H9 (cell line): ENCODE measurements around the gene HNRNPA3. TPM values are rescaled to one million over a fixed set of nuclear protein-coding genes. Genes with fewer than 3 reads are reported as not detected.

ENCODE experiments used
- DNase-seq: peaks from one replicate; pipeline ENCODE4 v3.0.0-alpha.2; 2017
- H2AFZ ChIP-seq: one replicate; pipeline ENCODE4 v1.6.1; 2013; ENCODE audit warnings: mild to moderate bottlenecking, low read length, control low read depth, moderate library complexity
- H2AK5ac ChIP-seq: 2 replicates; pipeline ENCODE4 v1.6.1; 2013; ENCODE audit warnings: low read length, control low read depth, mixed read lengths; ENCODE audit not compliant: insufficient read length
- H2BK120ac ChIP-seq: one replicate; pipeline ENCODE4 v1.6.1; 2013; ENCODE audit warnings: low read depth, mild to moderate bottlenecking, low read length, control low read depth, inconsistent platforms; ENCODE audit not compliant: poor library complexity, severe bottlenecking
- H2BK12ac ChIP-seq: 2 replicates; pipeline ENCODE4 v1.6.1; 2013; ENCODE audit warnings: low read length, control low read depth, mixed read lengths, low read depth; ENCODE audit not compliant: insufficient read length
- H2BK15ac ChIP-seq: 2 replicates; pipeline ENCODE4 v1.6.1; 2013; ENCODE audit warnings: low read depth, low read length, control low read depth
- H2BK20ac ChIP-seq: one replicate; pipeline ENCODE4 v1.6.1; 2013; ENCODE audit warnings: low read depth, mild to moderate bottlenecking, low read length, control low read depth, inconsistent platforms; ENCODE audit not compliant: poor library complexity, severe bottlenecking
- H2BK5ac ChIP-seq: 2 replicates; pipeline ENCODE4 v1.6.1; 2013; ENCODE audit warnings: low read length, control low read depth, mixed read lengths; ENCODE audit not compliant: insufficient read length
- H3K14ac ChIP-seq: 2 replicates; pipeline ENCODE4 v1.6.1; 2013; ENCODE audit warnings: low read length, control low read depth; ENCODE audit not compliant: insufficient read depth
- H3K18ac ChIP-seq: 2 replicates; pipeline ENCODE4 v1.6.1; 2013; ENCODE audit warnings: low read depth, mild to moderate bottlenecking, mixed read lengths, low read length, control low read depth; ENCODE audit not compliant: insufficient read length
- H3K23ac ChIP-seq: 2 replicates; pipeline ENCODE4 v1.6.1; 2013; ENCODE audit warnings: low read length, control low read depth, mixed read lengths, low read depth; ENCODE audit not compliant: insufficient read length
- H3K23me2 ChIP-seq: 2 replicates; pipeline ENCODE4 v1.6.1; 2013; ENCODE audit warnings: low read depth, mild to moderate bottlenecking, mixed read lengths, low read length, control low read depth; ENCODE audit not compliant: insufficient read length, poor library complexity, severe bottlenecking
- H3K27ac ChIP-seq: 2 replicates; pipeline ENCODE4 v1.5.1; 2013; ENCODE audit warnings: low read length, control low read depth, mixed read lengths, low read depth; ENCODE audit not compliant: insufficient read length
- H3K27me3 ChIP-seq: 2 replicates; pipeline ENCODE4 v1.6.1; 2013; ENCODE audit warnings: low read length, control low read depth, inconsistent platforms; ENCODE audit not compliant: insufficient read depth
- H3K4ac ChIP-seq: 2 replicates; pipeline ENCODE4 v1.6.1; 2013; ENCODE audit warnings: low read depth, mild to moderate bottlenecking, control low read depth, inconsistent platforms, low read length, moderate library complexity
- H3K4me1 ChIP-seq: 2 replicates; pipeline ENCODE4 v1.6.1; 2013; ENCODE audit warnings: low read length, control low read depth, inconsistent platforms; ENCODE audit not compliant: insufficient read depth
- H3K4me2 ChIP-seq: 2 replicates; pipeline ENCODE4 v1.6.1; 2013; ENCODE audit warnings: low read length, control low read depth, mixed read lengths; ENCODE audit not compliant: insufficient read length, insufficient read depth
- H3K56ac ChIP-seq: 2 replicates; pipeline ENCODE4 v1.6.1; 2013; ENCODE audit warnings: low read depth, mild to moderate bottlenecking, mixed read lengths, low read length, control low read depth; ENCODE audit not compliant: insufficient read length
- H3K79me1 ChIP-seq: 2 replicates; pipeline ENCODE4 v1.6.1; 2013; ENCODE audit warnings: low read depth, mild to moderate bottlenecking, moderate library complexity, low read length, control low read depth, inconsistent platforms; ENCODE audit not compliant: insufficient read depth, poor library complexity, severe bottlenecking
- H3K79me2 ChIP-seq: 2 replicates; pipeline ENCODE4 v1.6.1; 2013; ENCODE audit warnings: low read length, control low read depth, inconsistent platforms; ENCODE audit not compliant: insufficient read depth
- H3K9ac ChIP-seq: 2 replicates; pipeline ENCODE4 v1.6.1; 2013; ENCODE audit warnings: low read length, control low read depth, mixed read lengths; ENCODE audit not compliant: insufficient read length; ENCODE audit errors: extremely low read depth
- H3K9me3 ChIP-seq: one replicate; pipeline ENCODE4 v1.6.1; 2013; ENCODE audit warnings: low read depth, low read length, inconsistent platforms; ENCODE audit not compliant: control insufficient read depth
- H3T11ph ChIP-seq: one replicate; pipeline ENCODE4 v1.6.1; 2013; ENCODE audit warnings: mild to moderate bottlenecking, low read length, control low read depth, inconsistent platforms
- H4K20me1 ChIP-seq: one replicate; pipeline ENCODE4 v1.6.1; 2013; ENCODE audit not compliant: control insufficient read depth, insufficient read length, insufficient read depth
- H4K5ac ChIP-seq: 2 replicates; pipeline ENCODE4 v1.6.1; 2013; ENCODE audit warnings: low read depth, mild to moderate bottlenecking, mixed read lengths, low read length, control low read depth; ENCODE audit not compliant: insufficient read length
- H4K8ac ChIP-seq: replicated peaks from 2 replicates; pipeline ENCODE4 v1.6.1; 2013; ENCODE audit warnings: low read length, control low read depth, mixed read lengths, low read depth; ENCODE audit not compliant: insufficient read length
- H4K91ac ChIP-seq: 2 replicates; pipeline ENCODE4 v1.6.1; 2013; ENCODE audit warnings: low read depth, mild to moderate bottlenecking, moderate library complexity, mixed read lengths, low read length, control low read depth; ENCODE audit not compliant: insufficient read length
- H3K27ac Mint-ChIP-seq, 3 experiments: 2 replicates in 2 of 3; 3 replicates in 1 of 3; pipeline ENCODE4 v1.8.0; 2020 to 2021; ENCODE audit warnings: mixed read lengths in 3 of 3, mild to moderate bottlenecking in 1 of 3, moderate library complexity in 1 of 3
- H3K27me3 Mint-ChIP-seq: 2 replicates; pipeline ENCODE4 v1.8.0; 2021; ENCODE audit warnings: low read depth, mild to moderate bottlenecking, moderate library complexity, mixed read lengths
- H3K36me3 Mint-ChIP-seq, 3 experiments: 2 replicates in 2 of 3; 3 replicates in 1 of 3; pipeline ENCODE4 v1.8.0; 2020 to 2021; ENCODE audit warnings: low read depth in 3 of 3, mixed read lengths in 3 of 3; ENCODE audit not compliant: insufficient read depth in 1 of 3
- H3K4me1 Mint-ChIP-seq, 2 experiments: 2 replicates each; pipeline ENCODE4 v1.8.0; 2020; ENCODE audit warnings: mixed read lengths in 2 of 2
- H3K4me3 Mint-ChIP-seq, 2 experiments: 2 replicates in 1 of 2; 3 replicates in 1 of 2; pipeline ENCODE4 v1.8.0; 2020 to 2021; ENCODE audit warnings: mild to moderate bottlenecking in 2 of 2, mixed read lengths in 2 of 2, moderate library complexity in 1 of 2
- H3K9me3 Mint-ChIP-seq, 2 experiments: 2 replicates in 1 of 2; 3 replicates in 1 of 2; pipeline ENCODE4 v1.8.0; 2020; ENCODE audit warnings: mild to moderate bottlenecking in 2 of 2, mixed read lengths in 2 of 2, moderate library complexity in 1 of 2
- CTCF ChIP-seq: fragments of 200-600 bp; sonication (generic); conservative IDR thresholded peaks from 3 replicates; pipeline ENCODE4 v1.8.0; 2021; ENCODE audit warnings: antibody characterized with exemption, mild to moderate bottlenecking
- WGBS: extraction: QIAGEN DNeasy Blood & Tissue Kit; methylation state at CpG from one replicate; pipeline ENCODE4 v1.1.7; 2013; ENCODE audit warnings: missing lambda C conversion rate, low lambda C conversion rate, mixed read lengths; ENCODE audit not compliant: insufficient read length; ENCODE audit errors: extremely low coverage; 5-methylcytosine and 5-hydroxymethylcytosine counted together
- total RNA-seq: library from RNA; stranded (reverse); gene quantifications from 2 replicates; pipeline ENCODE4 v1.2.1, GENCODE V29; 2021

HNRNPA3 gene
- total RNA-seq, 1 experiment from 2014 or later: 405 TPM

- H3K36me3 Mint-ChIP-seq: peaks cover 0 to 4% (median 0%) of the 10 kb centered on the region in 3 experiments; a peak in 2 of 7 replicates
- Histone ChIP-seq H2BK12ac (peak within 1 kb of the TSS; percentile 42), H3K23me2 (no peaks in the 10 kb centered on the region), H3K9me3 (no peaks in the 10 kb centered on the region), H3K79me1 (no peaks in the 10 kb centered on the region), H4K20me1 (no peaks in the 10 kb centered on the region), H3K27me3 (no peaks in the 10 kb centered on the region), H2BK120ac (no peak within 1 kb of the TSS), H3K4ac (no peak within 1 kb of the TSS; the same call in 1 of the 2 replicates), H2BK5ac (peak within 1 kb of the TSS; percentile 1), H3K79me2 (peaks cover 22% of the 10 kb centered on the region; the same call in 1 of the 2 replicates), H3T11ph (no peak within 1 kb of the TSS), H4K8ac (no peak within 1 kb of the TSS), H3K18ac (peak within 1 kb of the TSS; percentile 91), H3K4me2 (peak within 1 kb of the TSS; percentile 94), H3K23ac (no peak within 1 kb of the TSS), H2BK20ac (no peak within 1 kb of the TSS), H3K9ac (peak within 1 kb of the TSS; percentile 85), H3K14ac (peak within 1 kb of the TSS; percentile 93), H3K27ac (peak within 1 kb of the TSS; percentile 36), H4K91ac (no peak within 1 kb of the TSS), H2BK15ac (no peak within 1 kb of the TSS; the same call in 1 of the 2 replicates), H4K5ac (no peak within 1 kb of the TSS), H3K56ac (no peak within 1 kb of the TSS), H2AFZ (peak within 1 kb of the TSS; percentile 71), H3K4me1 (peaks cover 3% of the 10 kb centered on the region; the same call in 1 of the 2 replicates), H2AK5ac (no peak within 1 kb of the TSS)
- no CpG with 5 or more reads among the region's 66 CpGs for WGBS
- peak; percentile 43; the same call in 2 of the 3 replicates for TF ChIP-seq CTCF
- DNase-seq: peak; percentile 71
- H3K27ac Mint-ChIP-seq: peak within 1 kb of the TSS; percentile 96 to 99 (median 98)
- H3K4me3 Mint-ChIP-seq: peak within 1 kb of the TSS; percentile 76 to 90
- peaks cover 0 to 2% of the 10 kb centered on the region in 2 experiments; a peak in 1 of 5 replicates for H3K9me3 Mint-ChIP-seq
- H3K27me3 Mint-ChIP-seq: no peaks in the 10 kb centered on the region
- H3K4me1 Mint-ChIP-seq: peaks cover 36 to 40% of the 10 kb centered on the region in 2 experiments
Measured at GRCh38 chr2:177264693-177265587, 52.3 kb downstream of the HNRNPA3 start, which contains the start of gene NFE2L2. TSS of gene NFE2L2 (minus strand) at chr2:177264727. CDS start at chr2:177264576, 151 bp downstream.
